Subcutaneous preadipocyte (primary cell): ENCODE measurements around the gene MACO1. TPM values are rescaled to one million over a fixed set of nuclear protein-coding genes. Genes with fewer than 3 reads are reported as not detected.

Experiments used
- total RNA-seq: library from RNA; depleted of rRNA; stranded (reverse); fragments of >200 nt; gene quantifications from 2 replicates; pipeline ENCODE4 v1.2.3, GENCODE V29; 2012

Gene MACO1
- 14.7 and 18.0 TPM in 2 replicates for total RNA-seq

DNA sequence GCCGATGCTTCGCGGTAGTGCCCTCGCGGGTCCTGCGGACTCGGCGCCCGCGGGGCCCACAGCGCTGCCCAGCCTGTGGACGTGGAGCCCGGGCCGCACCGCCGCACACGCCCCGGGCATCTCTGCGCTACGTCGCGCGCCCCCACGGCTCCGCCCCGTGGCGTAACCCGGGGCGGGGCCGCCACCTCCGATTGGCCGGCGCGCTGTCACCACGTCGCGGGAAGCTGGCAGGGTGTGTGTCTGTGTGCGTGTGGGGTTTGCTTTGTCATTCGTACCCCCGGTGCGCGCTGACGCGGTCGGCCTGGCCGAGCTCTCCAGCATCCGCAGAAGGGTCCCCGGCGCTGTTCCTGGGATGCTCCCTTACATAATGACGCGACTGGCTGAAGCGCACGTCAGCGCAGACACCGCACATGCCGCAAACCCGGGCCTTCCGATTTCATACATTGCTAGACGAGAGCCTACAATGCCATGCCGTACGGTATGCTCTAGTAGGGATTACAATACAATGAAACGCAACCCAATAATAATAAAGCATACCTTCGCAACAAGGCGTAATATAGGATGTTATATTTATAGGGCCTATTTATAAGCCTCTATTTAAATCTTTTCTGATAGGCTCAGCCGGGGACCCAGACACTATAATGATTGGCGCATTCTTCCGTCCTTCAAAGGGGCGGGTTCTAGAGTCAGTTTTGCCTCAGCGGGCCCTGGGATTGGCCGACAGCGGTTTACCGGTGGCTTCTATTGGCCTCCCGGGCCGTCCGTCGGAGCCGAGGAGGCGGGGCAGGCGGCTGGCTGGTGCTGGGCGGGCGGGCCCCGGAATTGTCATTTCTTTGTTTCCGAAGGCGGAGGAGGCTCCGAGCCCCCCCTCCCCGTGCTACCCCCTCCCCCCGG lies at the start of gene MACO1:
MACO1 (plus strand) TSS at position 825 of the 894 bp plus-strand sequence. CDS start 202 bp downstream, outside the sequence.

GRCh38 chr1:25420715-25421114 lies 10.0 kb upstream of the MACO1 start, which contains the start of gene RHCE:
Gene RHCE, minus strand, starts transcription at chr1:25420825. Its CDS starts 39 bp downstream, at chr1:25420786.

DNA sequence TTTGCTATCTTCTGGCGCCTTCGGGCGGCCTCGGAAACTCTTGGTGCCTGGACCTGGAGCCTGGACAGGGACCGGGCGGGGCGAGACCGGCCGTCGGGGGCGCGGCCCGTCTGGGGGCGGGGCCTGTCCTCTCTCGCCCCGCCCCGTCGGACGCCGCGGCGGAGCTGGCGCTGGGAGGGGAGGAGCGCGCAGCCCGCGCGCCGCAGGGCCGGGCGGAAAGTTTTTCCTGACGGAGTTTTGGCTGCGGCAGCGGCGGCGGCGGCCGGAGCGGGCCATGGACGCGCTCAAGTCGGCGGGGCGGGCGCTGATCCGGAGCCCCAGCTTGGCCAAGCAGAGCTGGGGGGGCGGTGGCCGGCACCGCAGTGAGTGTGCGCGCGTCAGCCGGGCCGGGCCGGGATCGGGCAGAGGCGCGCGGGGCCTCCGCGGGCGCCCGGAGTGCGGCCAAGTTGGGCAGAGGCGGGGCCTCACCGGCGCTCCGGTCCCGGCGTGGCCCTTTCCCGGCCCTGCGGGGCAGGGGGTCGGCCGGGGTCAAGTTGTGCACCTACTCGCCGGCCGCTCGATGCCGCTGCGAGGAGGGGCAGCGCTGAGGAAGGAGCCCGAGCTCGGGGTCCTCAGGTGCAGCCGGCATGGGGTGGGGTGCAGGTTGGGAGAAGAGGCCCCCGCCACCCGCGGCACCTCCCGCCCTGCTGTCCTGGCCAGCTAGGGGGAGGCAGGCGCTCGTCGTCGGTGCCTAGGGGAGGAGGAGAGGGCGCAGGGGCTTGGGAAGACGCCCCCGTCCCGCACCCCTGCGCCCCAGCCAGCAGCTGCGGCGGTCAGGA lies 112.9 kb downstream of the MACO1 start, which contains the start of gene LDLRAP1:
LDLRAP1 (plus strand) TSS at position 182 of the 818 bp plus-strand sequence; CDS start at position 275, 93 bp downstream.

Other genes with a start within 250 kb of the MACO1 start
- gene SYF2, start 198.4 kb upstream of the MACO1 start, total RNA-seq, result 24.2 and 29.0 TPM in 2 replicates
- 83.5 and 101 TPM in 2 replicates for gene RSRP1, start 183.4 kb upstream of the MACO1 start, total RNA-seq
- under 0.01 TPM in 1 of 2 replicates, not detected in the other for gene RHD, start 158.4 kb upstream of the MACO1 start, total RNA-seq
- 76.4 and 78.8 TPM in 2 replicates for gene TMEM50A, start 92.6 kb upstream of the MACO1 start, total RNA-seq
- gene RHCE, start 10.1 kb upstream of the MACO1 start, total RNA-seq, result 0.20 and 0.73 TPM in 2 replicates
- gene LDLRAP1, start 112.7 kb downstream of the MACO1 start, total RNA-seq, result 12.1 and 16.0 TPM in 2 replicates
- gene MAN1C1, start 185.9 kb downstream of the MACO1 start, total RNA-seq, result 5.7 and 15.4 TPM in 2 replicates